ENCODE measurements around the gene CLECL1.

DNA sequence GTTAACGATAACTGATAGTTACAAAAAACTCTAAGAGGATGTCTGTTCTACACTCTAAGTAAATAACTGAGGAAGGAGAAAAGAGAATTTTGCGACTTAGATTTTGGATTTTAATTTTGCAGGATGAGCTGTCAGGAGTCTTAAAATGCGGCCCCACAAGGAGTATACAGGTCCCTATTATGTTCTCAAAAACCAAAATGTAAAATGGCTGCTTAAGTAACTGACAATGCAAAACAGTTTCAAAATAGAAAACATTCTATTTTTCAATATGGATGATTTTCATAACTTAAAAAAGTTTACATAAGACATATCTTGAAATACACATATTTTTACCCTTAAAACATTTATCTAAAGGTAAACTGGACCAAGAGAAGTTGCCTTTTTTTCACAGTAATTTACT, 25.2 kb upstream of the CLECL1 start:
- TF ChIP-seq, protein P1, sequence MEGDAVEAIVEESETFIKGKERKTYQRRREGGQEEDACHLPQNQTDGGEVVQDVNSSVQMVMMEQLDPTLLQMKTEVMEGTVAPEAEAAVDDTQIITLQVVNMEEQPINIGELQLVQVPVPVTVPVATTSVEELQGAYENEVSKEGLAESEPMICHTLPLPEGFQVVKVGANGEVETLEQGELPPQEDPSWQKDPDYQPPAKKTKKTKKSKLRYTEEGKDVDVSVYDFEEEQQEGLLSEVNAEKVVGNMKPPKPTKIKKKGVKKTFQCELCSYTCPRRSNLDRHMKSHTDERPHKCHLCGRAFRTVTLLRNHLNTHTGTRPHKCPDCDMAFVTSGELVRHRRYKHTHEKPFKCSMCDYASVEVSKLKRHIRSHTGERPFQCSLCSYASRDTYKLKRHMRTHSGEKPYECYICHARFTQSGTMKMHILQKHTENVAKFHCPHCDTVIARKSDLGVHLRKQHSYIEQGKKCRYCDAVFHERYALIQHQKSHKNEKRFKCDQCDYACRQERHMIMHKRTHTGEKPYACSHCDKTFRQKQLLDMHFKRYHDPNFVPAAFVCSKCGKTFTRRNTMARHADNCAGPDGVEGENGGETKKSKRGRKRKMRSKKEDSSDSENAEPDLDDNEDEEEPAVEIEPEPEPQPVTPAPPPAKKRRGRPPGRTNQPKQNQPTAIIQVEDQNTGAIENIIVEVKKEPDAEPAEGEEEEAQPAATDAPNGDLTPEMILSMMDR (IDR thresholded peaks at IDR 0.05), result no peak
- no peak for TF ChIP-seq POLR2A (IDR thresholded peaks at IDR 0.05)
